ENCODE measurements around the gene ANKRD55. TPM values are rescaled to one million over a fixed set of nuclear protein-coding genes. Genes with fewer than 3 reads are reported as not detected.

Gene ANKRD55
- total and polyA plus RNA-seq, 9 of the 15 experiments (the other 6 are each of a cell fraction or from before 2014, with no cell fraction given): 3.4 to 10.6 (median 6.5) TPM

DNA sequence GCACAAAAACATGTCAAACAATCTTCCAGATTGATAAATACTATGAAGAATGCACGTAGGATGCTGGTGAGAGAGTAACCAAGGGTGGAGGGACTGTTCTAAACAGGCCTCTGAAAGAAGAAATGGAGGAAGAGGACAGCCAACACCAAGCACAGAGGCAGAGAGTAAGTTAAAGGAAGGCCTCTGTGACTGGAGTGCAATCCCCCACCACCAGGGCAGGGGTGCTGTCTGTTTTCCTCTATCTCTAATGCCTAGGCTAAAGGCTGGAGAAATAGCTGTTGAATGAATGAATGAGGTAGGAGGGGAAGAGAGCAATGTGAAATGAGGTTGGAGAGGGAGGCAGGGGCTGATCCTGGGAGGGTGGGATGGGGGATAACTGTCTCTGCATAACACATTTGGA, 88.9 kb downstream of the ANKRD55 start (continued):
- TF ChIP-seq FIP1L1 (IDR thresholded peaks at IDR 0.05; ENCODE audit: low read depth, low read length, poor library complexity, severe bottlenecking): no peak
- TF ChIP-seq RNF2 (IDR thresholded peaks at IDR 0.05): no peak
- no peak for TF ChIP-seq HMGN3 (IDR thresholded peaks at IDR 0.05; ENCODE audit: borderline replicate concordance, extremely low read depth, insufficient read length, low read depth, low read length)
- TF ChIP-seq ZNF23 (CRISPR knock-in tag; IDR thresholded peaks at IDR 0.05): no peak
- TF ChIP-seq, protein P1, sequence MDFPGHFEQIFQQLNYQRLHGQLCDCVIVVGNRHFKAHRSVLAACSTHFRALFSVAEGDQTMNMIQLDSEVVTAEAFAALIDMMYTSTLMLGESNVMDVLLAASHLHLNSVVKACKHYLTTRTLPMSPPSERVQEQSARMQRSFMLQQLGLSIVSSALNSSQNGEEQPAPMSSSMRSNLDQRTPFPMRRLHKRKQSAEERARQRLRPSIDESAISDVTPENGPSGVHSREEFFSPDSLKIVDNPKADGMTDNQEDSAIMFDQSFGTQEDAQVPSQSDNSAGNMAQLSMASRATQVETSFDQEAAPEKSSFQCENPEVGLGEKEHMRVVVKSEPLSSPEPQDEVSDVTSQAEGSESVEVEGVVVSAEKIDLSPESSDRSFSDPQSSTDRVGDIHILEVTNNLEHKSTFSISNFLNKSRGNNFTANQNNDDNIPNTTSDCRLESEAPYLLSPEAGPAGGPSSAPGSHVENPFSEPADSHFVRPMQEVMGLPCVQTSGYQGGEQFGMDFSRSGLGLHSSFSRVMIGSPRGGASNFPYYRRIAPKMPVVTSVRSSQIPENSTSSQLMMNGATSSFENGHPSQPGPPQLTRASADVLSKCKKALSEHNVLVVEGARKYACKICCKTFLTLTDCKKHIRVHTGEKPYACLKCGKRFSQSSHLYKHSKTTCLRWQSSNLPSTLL (IDR thresholded peaks at IDR 0.05): no peak

DNA sequence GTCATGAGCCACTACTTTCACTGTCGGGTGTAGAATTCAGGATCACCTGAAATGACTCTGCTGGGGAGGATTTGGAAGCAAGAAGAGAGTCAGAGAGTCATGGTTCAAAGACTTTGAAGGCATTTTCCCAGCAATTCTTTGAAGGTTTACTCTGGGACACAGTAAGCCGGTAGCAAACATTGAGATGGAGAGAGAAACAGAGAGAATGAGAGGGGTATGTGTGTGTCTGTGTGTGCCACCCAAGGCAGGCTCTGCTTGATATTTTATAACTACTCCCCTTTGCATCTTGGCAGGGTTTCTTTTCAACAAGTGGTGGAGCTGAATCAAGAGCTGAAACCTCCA, 89.8 kb downstream of the ANKRD55 start:
- Histone ChIP-seq H3K9ac (ENCODE audit: insufficient read depth in 1 of 2, low read depth in 2 of 2, low read length in 2 of 2) (no peak overlapping the region), H3K4me1 (replicated peaks in 1 of 2; ENCODE audit: control insufficient read depth in 2 of 2, insufficient read depth in 2 of 2, low read length in 2 of 2) (no peaks in the 10 kb centered on the region; a peak in 1 of 5 replicates), H4K20me1 (replicated peaks; ENCODE audit: control insufficient read depth, insufficient read depth, low read length) (no peaks in the 10 kb centered on the region), H3K4me2 (ENCODE audit: insufficient read depth, low read length) (no peak overlapping the region), H3K36me3 (ENCODE audit: control insufficient read depth, insufficient read depth, low read length) (no peaks in the 10 kb centered on the region; the same call in 2 of the 3 replicates), H3K9me1 (ENCODE audit: control insufficient read depth, insufficient read depth, low read length) (no peaks in the 10 kb centered on the region), H3K9me3 (replicated peaks; ENCODE audit: control insufficient read depth, insufficient read depth, low read depth, low read length) (no peaks in the 10 kb centered on the region), H2AFZ (ENCODE audit: low read depth, low read length) (no peak overlapping the region), H3K27me3 (ENCODE audit: control insufficient read depth in 2 of 2, insufficient read depth in 2 of 2, low read length in 2 of 2) (no peaks in the 10 kb centered on the region), H3K27ac (ENCODE audit: extremely low read depth, low read depth, low read length) (no peak overlapping the region), H3K4me3 (no peak overlapping the region), H3K79me2 (ENCODE audit: control insufficient read depth, insufficient read depth, low read length) (no peaks in the 10 kb centered on the region)
- ATAC-seq (no peak), FAIRE-seq (no peak), DNase-seq (ENCODE audit: extremely low read depth in 1 of 4, low spot score in 3 of 4) (no peak)
- TF ChIP-seq BRCA1 (IDR thresholded peaks at IDR 0.05) (no peak), BRCA1 (CRISPR knock-in tag; IDR thresholded peaks at IDR 0.05) (no peak), SAFB (IDR thresholded peaks at IDR 0.05; ENCODE audit: borderline replicate concordance, low read depth, low read length) (no peak), ZNF133 (CRISPR knock-in tag; IDR thresholded peaks at IDR 0.05) (no peak), ZNF197 (CRISPR knock-in tag; IDR thresholded peaks at IDR 0.05; ENCODE audit: low read depth) (no peak), ZNF740 (CRISPR knock-in tag; IDR thresholded peaks at IDR 0.05) (no peak), ZNF740 (tag; IDR thresholded peaks at IDR 0.05) (no peak), ZNF134 (CRISPR knock-in tag; conservative IDR thresholded peaks at IDR 0.05) (no peak), ZNF408 (CRISPR knock-in tag; IDR thresholded peaks at IDR 0.05; ENCODE audit: low read depth) (no peak), HDAC3 (IDR thresholded peaks at IDR 0.05; ENCODE audit: borderline replicate concordance, partially characterized antibody) (no peak)
- intact Hi-C loops (cut with micrococcal nuclease) (no loop called here), in situ Hi-C loops (cut with MboI) (no loop called here)
- POLR2A ChIA-PET: no interaction called here
- no TSS peak for BruUV-seq (replicated peaks)
- CTCF ChIA-PET (ENCODE audit: low intra/inter-chr PET ratio): no interaction called here
- 13% methylated on average over 2 of the region's 2 CpGs for WGBS (ENCODE audit: insufficient coverage, low coverage, missing lambda C conversion rate)

Measured in K562 (cell line).